NCI-H82 treated with DMSO at 0.1 percent for 48 hours (cell line): Measurements from ENCODE around the gene KLK1.

Source experiments
- DNase-seq: peaks from one replicate; lab custom pipeline; 2025; ENCODE audit not compliant: unreplicated experiment; lab: John Stamatoyannopoulos, UW

Gene KLK1

GRCh38 chr19:50836543-50837195 is 13.1 kb upstream of the KLK1 start:
- DNase-seq = no peak

GRCh38 chr19:50835785-50836542 is 12.4 kb upstream of the KLK1 start:
- DNase-seq = peak; percentile 27

- DNase-seq = no peak
Observed at GRCh38 chr19:50835103-50835784, 11.7 kb upstream of the KLK1 start.

GRCh38 chr19:50833802-50834167 is 10.2 kb upstream of the KLK1 start:
- no peak for DNase-seq

- no peak for DNase-seq
Observed at GRCh38 chr19:50833117-50833801, 9.7 kb upstream of the KLK1 start, which contains the start of gene KLK15. KLK15 (minus strand) TSS chr19:50833574; CDS start chr19:50831492, 2,082 bp downstream.

GRCh38 chr19:50832666-50833065 is 9.1 kb upstream of the KLK1 start:
- DNase-seq = no peak

GRCh38 chr19:50831026-50831396 is 7.4 kb upstream of the KLK1 start:
- DNase-seq = no peak

- no peak for DNase-seq
Observed at GRCh38 chr19:50830266-50831025, 6.9 kb upstream of the KLK1 start.

- DNase-seq = no peak
Observed at GRCh38 chr19:50829801-50830200, 6.2 kb upstream of the KLK1 start.

GRCh38 chr19:50827476-50827875 is 3.9 kb upstream of the KLK1 start:
- DNase-seq = no peak

GRCh38 chr19:50826492-50827240 is 3.1 kb upstream of the KLK1 start:
- DNase-seq = no peak

- no peak for DNase-seq
Observed at GRCh38 chr19:50822661-50823208, 852 bp downstream of the KLK1 start.

GRCh38 chr19:50821622-50822021 is 2.0 kb downstream of the KLK1 start:
- no peak for DNase-seq

GRCh38 chr19:50821248-50821612 is 2.4 kb downstream of the KLK1 start:
- no peak for DNase-seq

GRCh38 chr19:50820549-50821247 is 2.9 kb downstream of the KLK1 start:
- no peak for DNase-seq

GRCh38 chr19:50820086-50820485 is 3.5 kb downstream of the KLK1 start:
- DNase-seq = no peak

- DNase-seq = no peak
Observed at GRCh38 chr19:50819636-50820035, 4.0 kb downstream of the KLK1 start.

- no peak for DNase-seq
Observed at GRCh38 chr19:50818859-50819472, 4.6 kb downstream of the KLK1 start.
